ENCODE data around the gene AGAP9.
"Not testable (repeated sequence)": the region's sequence is repeated elsewhere in the genome, so short reads cannot be mapped to it uniquely, and the experiment has no call there.

The AGAP9 gene

GRCh38 chr10:47456794-47457527, 66.5 kb downstream of the AGAP9 start:
- TF ChIP-seq CTCF (IDR thresholded peaks at IDR 0.05; ENCODE audit: insufficient read depth, low read depth, low read length, missing control alignments), result no peak
- DNase-seq (ENCODE audit: low read depth), result no peak
- H3K4me3 ChIP-seq (ENCODE audit: low read depth, low read length), result no peak overlapping the region

DNA sequence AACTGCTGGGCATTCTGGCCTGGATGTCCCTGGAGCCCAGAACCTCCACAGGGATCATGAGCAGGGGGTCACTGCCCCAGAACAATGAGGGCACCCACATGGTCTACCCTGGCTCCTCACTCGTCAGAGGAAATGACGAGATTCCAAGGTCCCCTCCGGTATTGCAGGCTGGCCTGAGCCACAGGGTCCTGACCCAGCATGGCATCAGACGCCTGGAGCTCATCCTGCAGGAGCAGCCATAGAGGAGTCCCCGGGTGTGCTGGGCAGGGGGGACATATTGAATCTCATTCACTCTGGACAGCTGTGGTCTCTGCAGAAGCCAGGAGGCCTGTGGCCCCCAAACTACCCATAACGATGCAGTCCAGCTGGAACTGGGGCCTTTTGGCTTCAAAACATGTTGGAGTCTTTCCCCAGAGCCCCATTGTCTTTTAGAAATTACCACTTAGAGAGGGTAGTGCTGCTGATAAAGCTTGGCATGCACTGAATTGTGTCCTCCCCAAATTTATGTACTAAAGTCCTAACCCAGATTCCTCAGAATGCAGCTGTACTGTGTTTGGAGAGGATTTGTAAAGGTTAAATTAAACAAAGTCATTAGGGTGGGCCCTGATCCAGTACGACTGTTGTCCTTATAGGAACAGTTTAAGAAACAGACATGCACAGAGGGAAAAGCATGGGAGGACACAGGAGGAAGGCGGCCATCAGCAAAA, 67.2 kb downstream of the AGAP9 start:
- no peak for DNase-seq (ENCODE audit: low read depth)
- TF ChIP-seq CTCF (IDR thresholded peaks at IDR 0.05; ENCODE audit: insufficient read depth, low read depth, low read length, missing control alignments), result no peak
- no peak overlapping the region for H3K4me3 ChIP-seq (ENCODE audit: low read depth, low read length)

DNA sequence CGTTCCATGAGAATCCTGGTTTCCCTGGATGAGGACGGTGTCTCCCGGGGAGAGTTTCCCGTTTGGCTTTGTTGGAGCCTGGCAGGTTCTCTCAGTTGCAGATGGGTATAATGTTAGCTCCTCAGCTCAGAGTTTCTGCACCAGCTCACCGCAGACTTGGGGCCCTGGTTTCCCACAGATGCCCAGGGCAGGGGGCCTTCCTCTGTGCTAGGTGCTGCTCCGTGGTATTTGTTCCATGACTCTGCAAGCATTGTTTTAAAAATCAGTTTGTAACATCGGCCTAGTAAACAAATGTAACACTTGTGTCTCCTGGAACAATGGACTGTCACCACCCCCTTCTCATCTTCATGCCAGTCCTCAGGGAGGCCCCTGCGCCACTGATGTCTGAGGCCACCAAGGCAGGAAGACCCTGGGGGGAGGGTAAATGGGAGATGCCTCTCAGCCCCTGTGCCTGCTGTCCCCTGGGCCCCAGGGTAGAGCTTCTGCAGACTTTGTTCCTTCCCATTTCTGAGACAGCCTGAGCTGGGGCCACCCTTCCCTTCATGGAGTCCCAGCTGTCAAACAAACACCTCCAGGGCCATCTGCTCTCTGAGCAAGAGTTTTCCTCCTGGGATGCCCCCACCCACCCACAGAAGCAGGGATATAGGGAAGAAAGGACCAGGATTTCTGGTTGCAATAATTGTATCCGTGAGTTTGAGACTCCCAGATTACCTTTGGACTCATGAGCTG, 67.9 kb downstream of the AGAP9 start:
- not testable (repeated sequence) for H3K4me3 ChIP-seq (ENCODE audit: low read depth, low read length); DNase-seq (ENCODE audit: low read depth)

DNA sequence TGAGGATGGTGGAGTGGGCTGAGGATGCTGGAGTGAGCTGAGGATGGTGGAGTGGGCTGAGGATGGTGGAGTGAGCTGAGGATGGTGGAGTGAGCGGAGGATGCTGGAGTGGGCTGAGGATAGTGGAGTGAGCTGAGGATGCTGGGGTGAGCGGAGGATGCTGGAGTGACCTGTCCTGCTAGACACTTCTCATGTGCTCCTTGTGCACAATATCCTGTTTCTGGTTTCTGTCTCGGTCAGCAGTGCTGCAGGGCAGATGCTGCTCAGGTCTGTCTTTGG, 68.7 kb downstream of the AGAP9 start:
- DNase-seq (ENCODE audit: low read depth), result no peak
- TF ChIP-seq CTCF (IDR thresholded peaks at IDR 0.05; ENCODE audit: insufficient read depth, low read depth, low read length, missing control alignments), result no peak
- no peak overlapping the region for H3K4me3 ChIP-seq (ENCODE audit: low read depth, low read length)

DNA sequence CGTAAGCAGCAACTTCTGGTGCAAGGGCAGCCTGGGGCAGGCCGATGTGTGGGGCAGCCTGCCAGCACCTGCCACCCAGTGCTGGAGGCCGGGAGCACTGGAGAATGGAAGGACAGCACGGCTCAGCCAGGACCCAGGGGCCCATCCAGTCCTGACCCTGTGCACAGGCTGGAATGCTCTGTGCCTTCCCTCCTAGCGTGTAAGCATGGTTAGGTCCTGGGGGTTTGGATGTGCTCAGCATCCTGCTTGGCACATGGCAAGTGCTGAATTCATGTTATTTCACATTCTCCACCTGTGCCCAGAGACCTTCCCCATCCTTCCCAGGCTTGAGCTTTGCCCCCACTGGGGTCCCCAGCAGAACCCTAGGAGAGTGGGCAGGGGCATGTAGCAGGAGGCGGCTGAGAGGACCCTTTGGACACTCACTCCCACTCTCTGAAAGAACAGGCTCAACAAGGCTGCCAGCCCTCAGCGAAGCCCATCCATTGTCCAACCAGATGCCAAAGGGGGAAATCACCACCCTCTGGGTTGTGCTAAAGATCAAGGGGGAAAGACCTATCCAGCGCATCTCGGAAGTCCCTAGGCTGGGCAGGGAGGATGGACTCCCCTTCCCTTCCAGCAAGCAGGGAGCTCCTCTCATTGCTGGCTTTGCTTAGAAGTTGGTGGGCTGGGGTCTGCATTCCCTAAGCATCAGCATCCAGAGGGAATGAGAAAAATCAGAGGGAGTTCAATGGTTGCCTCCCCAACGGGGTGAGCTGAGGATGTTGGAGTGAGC, 69.2 kb downstream of the AGAP9 start:
- no peak for DNase-seq (ENCODE audit: low read depth)
- no peak for TF ChIP-seq CTCF (IDR thresholded peaks at IDR 0.05; ENCODE audit: insufficient read depth, low read depth, low read length, missing control alignments)
- no peak overlapping the region for H3K4me3 ChIP-seq (ENCODE audit: low read depth, low read length)

DNA sequence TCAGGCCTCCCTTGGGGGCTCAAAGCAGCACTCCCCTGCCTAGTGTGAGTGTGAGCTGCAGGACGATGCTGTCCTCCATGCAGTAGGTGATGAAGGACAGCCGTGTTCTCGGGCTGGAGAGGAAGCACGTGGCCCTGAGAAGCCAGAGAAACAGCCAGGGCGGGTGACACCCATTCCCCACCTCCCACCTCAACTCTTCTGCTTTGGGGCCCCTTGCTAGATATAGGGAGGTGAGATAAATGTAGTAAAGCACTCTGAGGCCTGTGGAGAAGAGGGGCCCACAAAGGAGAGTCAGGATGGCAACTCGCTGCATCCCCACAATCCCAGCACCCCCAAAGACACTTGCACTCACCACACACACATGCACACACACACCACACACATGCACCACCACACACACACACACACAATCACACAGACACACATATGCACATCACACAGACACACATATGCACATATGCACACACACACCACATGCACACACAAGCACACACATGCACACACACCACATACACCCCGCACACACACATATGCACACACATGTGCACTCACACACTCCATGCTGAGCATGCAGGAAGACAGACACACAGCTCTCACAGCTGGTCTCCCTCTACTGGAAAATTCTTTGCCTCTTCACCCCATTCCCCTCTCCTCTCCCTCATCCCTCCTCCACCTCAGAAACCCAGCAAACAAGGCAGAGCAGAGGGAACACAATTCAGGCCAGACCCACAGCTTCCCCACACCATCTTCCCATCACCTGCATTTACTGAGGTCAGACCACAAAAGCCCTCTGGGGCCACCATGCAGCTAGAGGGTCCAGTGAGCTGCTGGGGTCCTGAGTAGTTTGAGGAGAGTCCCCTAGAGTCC, 70.1 kb downstream of the AGAP9 start:
- TF ChIP-seq CTCF (IDR thresholded peaks at IDR 0.05; ENCODE audit: insufficient read depth, low read depth, low read length, missing control alignments), result no peak
- H3K4me3 ChIP-seq (ENCODE audit: low read depth, low read length), result no peak overlapping the region
- DNase-seq (ENCODE audit: low read depth), result no peak
